HepG2 (cell line): Measurements from ENCODE around the gene OR6C65. TPM values are rescaled to one million over a fixed set of nuclear protein-coding genes. Genes with fewer than 3 reads are reported as not detected.

Experiments
- ATAC-seq: fragments of 200-7000 bp; cut with Tn5 transposase; 3 replicates; pipeline ENCODE4 v1.9.1; 2020; ENCODE audit warnings: mild to moderate bottlenecking, moderate library complexity
- BruUV-seq: library from RNA; stranded (reverse); fragments of 400-500 nt; replicated peaks from 2 replicates; lab custom pipeline; 2021; lab: Mats Ljungman, UMichigan
- CTCF ChIA-PET: fragments of 300-600 bp; formaldehyde crosslinking; extraction: SDS; loops from one replicate; lab custom pipeline; 2021; ENCODE audit warnings: low total read pairs, inconsistent platforms, low intra/inter-chr PET ratio; lab: Yijun Ruan, JAX
- POLR2A ChIA-PET: fragments of 350-600 bp; sonication (Branson Sonifier 250); formaldehyde crosslinking; loops from one replicate; lab custom pipeline; 2020; ENCODE audit warnings: antibody characterized with exemption, inconsistent platforms; lab: Yijun Ruan, JAX
- DNase-seq: peaks from one replicate; pipeline ENCODE4 v3.0.0-alpha.2; 2015; ENCODE audit warnings: low spot score
- FAIRE-seq: peaks from 3 replicates; lab custom pipeline; 2011; peaks lifted over from hg19 to GRCh38; lab: Jason Lieb, UNC
- H2AFZ ChIP-seq: one replicate; pipeline ENCODE4 v1.6.1; 2011; ENCODE audit warnings: low read length, inconsistent platforms
- H3K27ac ChIP-seq: fragments of 300-600 bp; 3 replicates; pipeline ENCODE4 v1.8.0; 2011; ENCODE audit warnings: mixed run types, mild to moderate bottlenecking, mixed read lengths, low read length, inconsistent platforms; ENCODE audit not compliant: insufficient read depth; ENCODE audit errors: extremely low read length
- H3K27me3 ChIP-seq, 2 experiments: fragments of 200-600 bp in 1 of 2; 2 replicates in 1 of 2; 3 replicates in 1 of 2; pipeline versions ENCODE4 v1.6.0 to v1.8.0; 2011; ENCODE audit warnings: low read length in 2 of 2, mild to moderate bottlenecking in 2 of 2, moderate library complexity in 2 of 2, inconsistent platforms in 1 of 2; ENCODE audit not compliant: insufficient read depth in 2 of 2, control insufficient read depth in 1 of 2
- H3K36me3 ChIP-seq, 2 experiments: fragments of 200-600 bp in 1 of 2; replicated peaks in 1 of 2; 2 replicates in 1 of 2; 3 replicates in 1 of 2; pipeline versions ENCODE4 v1.5.1 to v1.8.0; 2011; ENCODE audit warnings: low read length in 2 of 2, inconsistent platforms in 1 of 2; ENCODE audit not compliant: insufficient read depth in 2 of 2, control insufficient read depth in 1 of 2
- H3K4me1 ChIP-seq: 2 replicates; pipeline ENCODE4 v1.5.1; 2012; ENCODE audit warnings: low read length, inconsistent platforms; ENCODE audit not compliant: insufficient read depth
- H3K4me2 ChIP-seq: 2 replicates; pipeline ENCODE4 v1.6.0; 2011; ENCODE audit warnings: low read depth, low read length, inconsistent platforms
- H3K4me3 ChIP-seq, 3 experiments: fragments of 200-600 bp in 1 of 3; sonication (generic), shearing (Covaris generic) in 1 of 3; replicated peaks in 1 of 3; 2 replicates each; pipeline ENCODE4 v1.5.1; 2011 to 2016; ENCODE audit warnings: low read length in 3 of 3, inconsistent platforms in 2 of 3, low read depth in 2 of 3, mild to moderate bottlenecking in 2 of 3, control low read depth in 1 of 3, mixed read lengths in 1 of 3; ENCODE audit not compliant: insufficient read depth in 1 of 3
- H3K79me2 ChIP-seq: one replicate; pipeline ENCODE4 v1.6.1; 2011; ENCODE audit warnings: low read length, inconsistent platforms; ENCODE audit not compliant: insufficient read depth
- H3K9ac ChIP-seq: 2 replicates; pipeline ENCODE4 v1.6.0; 2011; ENCODE audit warnings: mild to moderate bottlenecking, low read depth, low read length, inconsistent platforms; ENCODE audit not compliant: insufficient read depth
- H3K9me3 ChIP-seq: 2 replicates; pipeline ENCODE4 v1.5.1; 2012; ENCODE audit warnings: mild to moderate bottlenecking, low read length
- H4K20me1 ChIP-seq: 2 replicates; pipeline ENCODE4 v1.6.0; 2011; ENCODE audit warnings: inconsistent platforms, mild to moderate bottlenecking, low read length, moderate library complexity; ENCODE audit not compliant: insufficient read depth
- ETV6 ChIP-seq: sonication (generic); formaldehyde crosslinking; conservative IDR thresholded peaks from 2 replicates; pipeline ENCODE4 v1.4.0; 2020; ENCODE audit warnings: missing genetic modification reagents
- FOSL2 ChIP-seq: sonication (generic); formaldehyde crosslinking; IDR thresholded peaks from 2 replicates; pipeline ENCODE4 v1.4.0; 2020; ENCODE audit warnings: missing genetic modification reagents
- GTF2F1 ChIP-seq: fragments of 150-350 bp; IDR thresholded peaks from 2 replicates; pipeline ENCODE4 v1.6.1; 2014; ENCODE audit warnings: low read length
- KMT2B ChIP-seq: IDR thresholded peaks from 2 replicates; pipeline ENCODE4 v1.6.1; 2016; ENCODE audit warnings: missing genetic modification reagents, missing compliant biosample characterization
- PITX1 ChIP-seq: sonication (generic); formaldehyde crosslinking; IDR thresholded peaks from 2 replicates; pipeline ENCODE4 v1.5.1; 2020; ENCODE audit warnings: mild to moderate bottlenecking, missing genetic modification reagents
- TIGD3 ChIP-seq: sonication (generic); formaldehyde crosslinking; IDR thresholded peaks from 2 replicates; pipeline ENCODE4 v1.5.1; 2020; ENCODE audit warnings: mild to moderate bottlenecking, missing genetic modification reagents, borderline replicate concordance
- ZMAT3 ChIP-seq: sonication (generic); formaldehyde crosslinking; conservative IDR thresholded peaks from 2 replicates; pipeline ENCODE4 v1.7.0; 2021; ENCODE audit warnings: missing genetic modification reagents
- ZNF569 ChIP-seq: sonication (generic); formaldehyde crosslinking; IDR thresholded peaks from 2 replicates; pipeline ENCODE4 v1.5.0; 2020; ENCODE audit warnings: mild to moderate bottlenecking, missing genetic modification reagents, moderate library complexity, borderline replicate concordance
- ZNF710 ChIP-seq: sonication (generic); formaldehyde crosslinking; IDR thresholded peaks from 2 replicates; pipeline ENCODE4 v1.5.0; 2020; ENCODE audit warnings: mild to moderate bottlenecking, missing genetic modification reagents, borderline replicate concordance
- ZNF75D ChIP-seq: sonication (generic); formaldehyde crosslinking; IDR thresholded peaks from 2 replicates; pipeline ENCODE4 v1.8.1; 2023; ENCODE audit warnings: missing genetic modification reagents, mild to moderate bottlenecking, borderline replicate concordance
- in situ Hi-C: cut with HindIII; loops from 2 replicates; pipeline ENCODE4 v1.10.0; 2017; ENCODE audit warnings: low pct_unique_long_range_greater_than_20kb; ENCODE audit not compliant: extremely low pct_ligation_motif_present
- intact Hi-C: fragments of 100-400 bp; cut with micrococcal nuclease; formaldehyde crosslinking; loops from one replicate; pipeline ENCODE4 v1.10.0; 2022; ENCODE audit not compliant: unreplicated experiment
- polyA plus RNA-seq, 8 experiments: library from polyadenylated mRNA; depleted of rRNA in 3 of 8; stranded (reverse) in 7 of 8; unstranded in 1 of 8; fragments of >200 nt; fragmentation: Illumina TruSeq in 4 of 8; extraction: Trizol in 4 of 8; gene quantifications; 2 replicates each; pipeline versions ENCODE4 v1.2.1 to v1.2.3, GENCODE V29; 2011 to 2016; ENCODE audit warnings: low read depth in 4 of 8, missing spikeins in 1 of 8, mixed read lengths in 1 of 8; ENCODE audit not compliant: insufficient read depth in 1 of 8
- total RNA-seq, 5 experiments: library from RNA; depleted of rRNA; stranded (reverse); fragments of >200 nt; fragmentation: Illumina TruSeq; extraction: Trizol; gene quantifications; 2 replicates each; pipeline ENCODE4 v1.2.3, GENCODE V29; 2016; ENCODE audit warnings: low read depth in 1 of 5
- TF ChIP-seq, protein P1 (sequence below): sonication (generic); formaldehyde crosslinking; conservative IDR thresholded peaks from 2 replicates; pipeline ENCODE4 v1.4.0; 2020; ENCODE audit warnings: mild to moderate bottlenecking, missing genetic modification reagents, moderate library complexity
- TF ChIP-seq, protein P2 (sequence below): sonication (generic); formaldehyde crosslinking; IDR thresholded peaks from 2 replicates; pipeline ENCODE4 v1.8.0; 2022; ENCODE audit warnings: mild to moderate bottlenecking, missing genetic modification reagents, borderline replicate concordance
- TF ChIP-seq, protein P3 (sequence below): sonication (generic); formaldehyde crosslinking; IDR thresholded peaks from 2 replicates; pipeline ENCODE4 v1.5.0; 2020; ENCODE audit warnings: missing genetic modification reagents, mild to moderate bottlenecking, borderline replicate concordance

The OR6C65 gene
- total and polyA plus RNA-seq, 2 of the 13 experiments (the other 11 are each of a cell fraction or from before 2014, with no cell fraction given), result not detected

DNA sequence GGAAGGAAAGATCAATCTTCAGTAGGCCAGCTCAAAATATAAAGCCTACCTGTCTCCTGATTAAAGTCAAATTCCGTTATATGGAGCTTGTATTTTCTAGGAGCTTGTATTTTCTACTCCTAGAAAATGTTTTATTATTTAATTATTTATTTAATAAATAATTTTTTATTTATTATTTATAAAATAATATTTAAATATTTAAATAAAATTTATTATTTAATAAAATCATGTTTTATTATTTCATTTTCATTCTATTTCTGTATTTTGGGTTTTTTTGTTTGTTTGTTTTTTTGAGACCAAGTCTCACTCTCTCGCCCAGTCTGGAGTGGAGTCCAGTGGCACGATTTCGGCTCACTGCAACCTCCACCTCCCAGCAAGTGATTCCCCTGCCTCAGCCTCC, 27.8 kb upstream of the OR6C65 start (continued):
- TF ChIP-seq ZMAT3 (CRISPR knock-in tag) (no peak), GTF2F1 (no peak), ZNF75D (no peak), PITX1 (CRISPR knock-in tag) (no peak)
- TF ChIP-seq, protein P1, sequence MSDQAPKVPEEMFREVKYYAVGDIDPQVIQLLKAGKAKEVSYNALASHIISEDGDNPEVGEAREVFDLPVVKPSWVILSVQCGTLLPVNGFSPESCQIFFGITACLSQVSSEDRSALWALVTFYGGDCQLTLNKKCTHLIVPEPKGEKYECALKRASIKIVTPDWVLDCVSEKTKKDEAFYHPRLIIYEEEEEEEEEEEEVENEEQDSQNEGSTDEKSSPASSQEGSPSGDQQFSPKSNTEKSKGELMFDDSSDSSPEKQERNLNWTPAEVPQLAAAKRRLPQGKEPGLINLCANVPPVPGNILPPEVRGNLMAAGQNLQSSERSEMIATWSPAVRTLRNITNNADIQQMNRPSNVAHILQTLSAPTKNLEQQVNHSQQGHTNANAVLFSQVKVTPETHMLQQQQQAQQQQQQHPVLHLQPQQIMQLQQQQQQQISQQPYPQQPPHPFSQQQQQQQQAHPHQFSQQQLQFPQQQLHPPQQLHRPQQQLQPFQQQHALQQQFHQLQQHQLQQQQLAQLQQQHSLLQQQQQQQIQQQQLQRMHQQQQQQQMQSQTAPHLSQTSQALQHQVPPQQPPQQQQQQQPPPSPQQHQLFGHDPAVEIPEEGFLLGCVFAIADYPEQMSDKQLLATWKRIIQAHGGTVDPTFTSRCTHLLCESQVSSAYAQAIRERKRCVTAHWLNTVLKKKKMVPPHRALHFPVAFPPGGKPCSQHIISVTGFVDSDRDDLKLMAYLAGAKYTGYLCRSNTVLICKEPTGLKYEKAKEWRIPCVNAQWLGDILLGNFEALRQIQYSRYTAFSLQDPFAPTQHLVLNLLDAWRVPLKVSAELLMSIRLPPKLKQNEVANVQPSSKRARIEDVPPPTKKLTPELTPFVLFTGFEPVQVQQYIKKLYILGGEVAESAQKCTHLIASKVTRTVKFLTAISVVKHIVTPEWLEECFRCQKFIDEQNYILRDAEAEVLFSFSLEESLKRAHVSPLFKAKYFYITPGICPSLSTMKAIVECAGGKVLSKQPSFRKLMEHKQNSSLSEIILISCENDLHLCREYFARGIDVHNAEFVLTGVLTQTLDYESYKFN (CRISPR knock-in tag), result no peak
- TF ChIP-seq, protein P2, sequence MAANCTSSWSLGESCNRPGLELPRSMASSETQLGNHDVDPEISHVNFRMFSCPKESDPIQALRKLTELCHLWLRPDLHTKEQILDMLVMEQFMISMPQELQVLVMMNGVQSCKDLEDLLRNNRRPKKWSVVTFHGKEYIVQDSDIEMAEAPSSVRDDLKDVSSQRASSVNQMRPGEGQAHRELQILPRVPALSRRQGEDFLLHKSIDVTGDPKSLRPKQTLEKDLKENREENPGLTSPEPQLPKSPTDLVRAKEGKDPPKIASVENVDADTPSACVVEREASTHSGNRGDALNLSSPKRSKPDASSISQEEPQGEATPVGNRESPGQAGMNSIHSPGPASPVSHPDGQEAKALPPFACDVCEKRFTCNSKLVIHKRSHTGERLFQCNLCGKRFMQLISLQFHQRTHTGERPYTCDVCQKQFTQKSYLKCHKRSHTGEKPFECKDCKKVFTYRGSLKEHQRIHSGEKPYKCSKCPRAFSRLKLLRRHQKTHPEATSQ (CRISPR knock-in tag), result no peak
- TF ChIP-seq, all 625 proteins: peak for 0

DNA sequence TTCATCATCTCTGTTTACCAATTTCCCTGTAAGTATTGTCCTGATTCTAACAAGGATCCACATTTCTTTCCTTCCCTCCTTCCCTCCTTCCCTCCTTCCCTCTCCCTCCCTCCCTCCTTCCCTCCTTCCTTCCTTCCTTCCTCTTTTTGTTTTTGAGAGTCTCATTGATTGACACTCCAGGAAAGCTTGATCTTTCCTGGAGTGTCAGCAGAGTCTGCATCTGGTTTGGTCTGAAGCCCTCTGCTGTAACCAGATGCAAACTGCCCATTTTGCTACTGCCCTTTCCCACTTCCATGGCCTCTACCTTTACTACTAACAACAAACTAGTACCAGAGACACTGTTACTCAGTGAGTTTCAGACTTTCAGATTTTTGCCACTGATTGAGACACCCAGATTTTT, 14.4 kb upstream of the OR6C65 start:
- Histone ChIP-seq H3K36me3 (no peaks in the 10 kb centered on the region), H3K4me1 (no peaks in the 10 kb centered on the region), H3K27ac (no peak overlapping the region), H4K20me1 (no peaks in the 10 kb centered on the region), H2AFZ (no peak overlapping the region), H3K79me2 (no peaks in the 10 kb centered on the region), H3K4me2 (no peak overlapping the region), H3K9ac (no peak overlapping the region), H3K9me3 (no peaks in the 10 kb centered on the region), H3K4me3 (no peak overlapping the region), H3K27me3 (no peaks in the 10 kb centered on the region)
- FAIRE-seq (no peak), ATAC-seq (no peak), DNase-seq (no peak)
- intact Hi-C loops, result no loop called here
- BruUV-seq, result no TSS peak
- POLR2A ChIA-PET, result no interaction called here
- TF ChIP-seq ZNF710 (CRISPR knock-in tag) (no peak), ETV6 (CRISPR knock-in tag) (no peak), FOSL2 (no peak), TIGD3 (no peak), ZNF569 (CRISPR knock-in tag) (no peak), KMT2B (CRISPR knock-in tag) (no peak)
- TF ChIP-seq, protein P3, sequence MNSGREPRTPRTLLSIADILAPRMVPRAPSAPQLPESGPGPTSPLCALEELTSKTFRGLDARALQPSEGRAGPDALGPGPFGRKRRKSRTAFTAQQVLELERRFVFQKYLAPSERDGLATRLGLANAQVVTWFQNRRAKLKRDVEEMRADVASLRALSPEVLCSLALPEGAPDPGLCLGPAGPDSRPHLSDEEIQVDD, result no peak
- CTCF ChIA-PET, result no interaction called here
- in situ Hi-C loops, result no loop called here
